ENCODE measurements around the gene PLSCR4.

DNA sequence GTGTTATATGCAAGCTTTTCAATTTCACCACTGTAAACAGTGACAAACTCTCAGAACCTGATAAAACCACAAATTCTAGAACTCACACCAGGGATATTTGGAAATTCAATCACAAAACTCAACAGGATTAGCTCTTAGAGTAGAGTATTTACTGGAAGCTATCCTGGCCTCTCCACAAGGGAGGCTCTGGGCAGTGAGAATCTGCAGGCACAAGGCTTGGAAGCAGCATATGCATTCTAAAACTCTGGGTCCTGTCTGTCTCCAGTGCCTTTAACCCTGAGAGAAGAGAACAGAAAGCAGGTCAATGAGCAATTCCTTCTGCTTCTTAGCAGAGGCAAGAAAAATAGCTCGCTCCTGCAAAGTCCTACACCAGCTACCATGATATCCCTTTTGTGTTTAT, 23.4 kb downstream of the PLSCR4 start:
- TF ChIP-seq, protein P1, sequence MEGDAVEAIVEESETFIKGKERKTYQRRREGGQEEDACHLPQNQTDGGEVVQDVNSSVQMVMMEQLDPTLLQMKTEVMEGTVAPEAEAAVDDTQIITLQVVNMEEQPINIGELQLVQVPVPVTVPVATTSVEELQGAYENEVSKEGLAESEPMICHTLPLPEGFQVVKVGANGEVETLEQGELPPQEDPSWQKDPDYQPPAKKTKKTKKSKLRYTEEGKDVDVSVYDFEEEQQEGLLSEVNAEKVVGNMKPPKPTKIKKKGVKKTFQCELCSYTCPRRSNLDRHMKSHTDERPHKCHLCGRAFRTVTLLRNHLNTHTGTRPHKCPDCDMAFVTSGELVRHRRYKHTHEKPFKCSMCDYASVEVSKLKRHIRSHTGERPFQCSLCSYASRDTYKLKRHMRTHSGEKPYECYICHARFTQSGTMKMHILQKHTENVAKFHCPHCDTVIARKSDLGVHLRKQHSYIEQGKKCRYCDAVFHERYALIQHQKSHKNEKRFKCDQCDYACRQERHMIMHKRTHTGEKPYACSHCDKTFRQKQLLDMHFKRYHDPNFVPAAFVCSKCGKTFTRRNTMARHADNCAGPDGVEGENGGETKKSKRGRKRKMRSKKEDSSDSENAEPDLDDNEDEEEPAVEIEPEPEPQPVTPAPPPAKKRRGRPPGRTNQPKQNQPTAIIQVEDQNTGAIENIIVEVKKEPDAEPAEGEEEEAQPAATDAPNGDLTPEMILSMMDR (IDR thresholded peaks at IDR 0.05): no peak
- no peak for TF ChIP-seq POLR2A (IDR thresholded peaks at IDR 0.05)
- no peak for TF ChIP-seq POLR2AphosphoS5 (IDR thresholded peaks at IDR 0.05; ENCODE audit: insufficient read depth in 1 of 2, low read depth in 1 of 2)

All from vagina (tissue), 2 donors.